HL-60 (cell line): ENCODE results near the gene VAMP4.

Experiments
- CTCF ChIP-seq: IDR thresholded peaks from one replicate; pipeline ENCODE4 v1.5.1; 2011; ENCODE audit warnings: low read length, control low read depth, inconsistent platforms; ENCODE audit not compliant: insufficient read depth
- GABPA ChIP-seq: IDR thresholded peaks from 2 replicates; pipeline ENCODE4 v1.6.1; 2012; ENCODE audit warnings: low read depth
- POLR2AphosphoS5 ChIP-seq: IDR thresholded peaks from 2 replicates; pipeline ENCODE4 v1.6.1; 2012; ENCODE audit warnings: low read depth

- TF ChIP-seq POLR2AphosphoS5 (no peak), CTCF (no peak), GABPA (no peak)
Observed at GRCh38 chr1:171683870-171684269, 58.0 kb downstream of the VAMP4 start.
